Muscle of arm (tissue), 12 donors: ENCODE measurements around the gene ERO1B. TPM values are rescaled to one million over a fixed set of nuclear protein-coding genes. Genes with fewer than 3 reads are reported as not detected.

Experiments used
- DNase-seq: peaks from one replicate; pipeline ENCODE4 v3.0.0-alpha.2; 2013
- polyA plus RNA-seq, 12 donors: library from polyadenylated mRNA; unstranded; fragments of 120-200 nt; gene quantifications; one replicate each; pipeline ENCODE4 v1.2.1, GENCODE V29; 2013; ENCODE audit not compliant: insufficient read length in 12 of 12

The ERO1B gene
- polyA plus RNA-seq, 12 donors, result 2.0 to 10.5 (median 4.1) TPM; not detected in 1

- no peak for DNase-seq
Measured at GRCh38 chr1:236301080-236301957, 19.6 kb upstream of the ERO1B start.

- no peak for DNase-seq
Measured at GRCh38 chr1:236297161-236297560, 15.4 kb upstream of the ERO1B start.

- DNase-seq, result no peak
Measured at GRCh38 chr1:236292425-236292824, 10.7 kb upstream of the ERO1B start.

- no peak for DNase-seq
Measured at GRCh38 chr1:236289492-236290131, 7.9 kb upstream of the ERO1B start.

GRCh38 chr1:236288620-236288976 lies 6.8 kb upstream of the ERO1B start:
- no peak for DNase-seq

- no peak for DNase-seq
Measured at GRCh38 chr1:236287757-236288619, 6.2 kb upstream of the ERO1B start.

- DNase-seq, result no peak
Measured at GRCh38 chr1:236287356-236287755, 5.6 kb upstream of the ERO1B start.

GRCh38 chr1:236284291-236284721 lies 2.5 kb upstream of the ERO1B start:
- no peak for DNase-seq

GRCh38 chr1:236282719-236283118 lies 961 bp upstream of the ERO1B start:
- no peak for DNase-seq

- no peak for DNase-seq
Measured at GRCh38 chr1:236282425-236282716, 613 bp upstream of the ERO1B start.

- DNase-seq, result peak; percentile 44
Measured at GRCh38 chr1:236281198-236281653, 532 bp downstream of the ERO1B start.

- no peak for DNase-seq
Measured at GRCh38 chr1:236280438-236281197, 1.1 kb downstream of the ERO1B start.

GRCh38 chr1:236275586-236275985 lies 6.2 kb downstream of the ERO1B start:
- DNase-seq, result no peak

- no peak for DNase-seq
Measured at GRCh38 chr1:236275061-236275460, 6.7 kb downstream of the ERO1B start.

- no peak for DNase-seq
Measured at GRCh38 chr1:236273358-236273757, 8.4 kb downstream of the ERO1B start.

GRCh38 chr1:236269439-236269838 lies 12.3 kb downstream of the ERO1B start:
- no peak for DNase-seq

- DNase-seq, result no peak
Measured at GRCh38 chr1:236261898-236262297, 19.9 kb downstream of the ERO1B start.

GRCh38 chr1:236261033-236261432 lies 20.7 kb downstream of the ERO1B start:
- DNase-seq, result no peak

GRCh38 chr1:236259043-236259442 lies 22.7 kb downstream of the ERO1B start:
- DNase-seq, result no peak

- DNase-seq, result no peak
Measured at GRCh38 chr1:236258114-236258622, 23.6 kb downstream of the ERO1B start.

GRCh38 chr1:236257216-236257615 lies 24.5 kb downstream of the ERO1B start:
- peak; percentile 4 for DNase-seq
